HUES64 (cell line): ENCODE measurements around the gene FILIP1L.
"Not testable (repeated sequence)": the region's sequence is repeated elsewhere in the genome, so short reads cannot be mapped to it uniquely, and the experiment has no call there.

Experiments
- H3K27ac ChIP-seq: 2 replicates; pipeline ENCODE4 v1.7.0; 2013; ENCODE audit warnings: low read depth, low read length, inconsistent platforms
- H3K27me3 ChIP-seq: 2 replicates; pipeline ENCODE4 v1.6.1; 2013; ENCODE audit warnings: mild to moderate bottlenecking, low read length; ENCODE audit not compliant: insufficient read depth
- H3K36me3 ChIP-seq: 2 replicates; pipeline ENCODE4 v1.6.1; 2013; ENCODE audit warnings: mild to moderate bottlenecking, low read length; ENCODE audit not compliant: insufficient read depth
- H3K4me1 ChIP-seq: 2 replicates; pipeline ENCODE4 v1.6.1; 2013; ENCODE audit warnings: mild to moderate bottlenecking, low read length, moderate library complexity; ENCODE audit not compliant: insufficient read depth
- H3K4me3 ChIP-seq: 2 replicates; pipeline ENCODE4 v1.5.1; 2013; ENCODE audit warnings: mild to moderate bottlenecking, low read length, moderate library complexity
- H3K9ac ChIP-seq: 2 replicates; pipeline ENCODE4 v1.6.1; 2013; ENCODE audit warnings: mild to moderate bottlenecking, low read depth, low read length
- H3K9me3 ChIP-seq: 2 replicates; pipeline ENCODE4 v1.6.1; 2013; ENCODE audit warnings: low read depth, low read length; ENCODE audit not compliant: insufficient read depth
- WGBS: fragments of 150-250, 120-280 bp; methylation state at CpG from one replicate; pipeline ENCODE4 v1.1.7; 2013; ENCODE audit warnings: missing lambda C conversion rate; 5-methylcytosine and 5-hydroxymethylcytosine counted together

FILIP1L gene

GRCh38 chr3:100069472-100069871 is 44.8 kb downstream of the FILIP1L start:
- H3K4me3 ChIP-seq: no peak overlapping the region
- WGBS: 96% methylated on average over 3 of the region's 3 CpGs
- no peak overlapping the region for H3K27ac ChIP-seq
- H3K9me3 ChIP-seq: no peaks in the 10 kb centered on the region
- no peaks in the 10 kb centered on the region for H3K36me3 ChIP-seq
- no peaks in the 10 kb centered on the region for H3K27me3 ChIP-seq
- H3K9ac ChIP-seq: no peak overlapping the region
- peaks cover 28% of the 10 kb centered on the region for H3K4me1 ChIP-seq

- peaks cover 22% of the 10 kb centered on the region for H3K4me1 ChIP-seq
- no peaks in the 10 kb centered on the region for H3K27me3 ChIP-seq
- no peaks in the 10 kb centered on the region for H3K36me3 ChIP-seq
- H3K27ac ChIP-seq: no peak overlapping the region
- no peaks in the 10 kb centered on the region for H3K9me3 ChIP-seq
- H3K4me3 ChIP-seq: no peak overlapping the region
- WGBS: 29% methylated on average over 5 of the region's 5 CpGs
- H3K9ac ChIP-seq: no peak overlapping the region
Observed at GRCh38 chr3:100068826-100069225, 45.5 kb downstream of the FILIP1L start.

GRCh38 chr3:100067589-100067988 is 46.7 kb downstream of the FILIP1L start:
- H3K27me3 ChIP-seq: no peaks in the 10 kb centered on the region
- H3K36me3 ChIP-seq: no peaks in the 10 kb centered on the region
- H3K9me3 ChIP-seq: no peaks in the 10 kb centered on the region
- no peak overlapping the region for H3K9ac ChIP-seq
- no peak overlapping the region for H3K4me3 ChIP-seq
- 0 out of 2 replicates have a peak, but pooled peaks cover 9% of the 10 kb centered on the region for H3K4me1 ChIP-seq
- no peak overlapping the region for H3K27ac ChIP-seq

GRCh38 chr3:100063929-100064461 is 50.3 kb downstream of the FILIP1L start:
- no peak overlapping the region for H3K9ac ChIP-seq
- no peaks in the 10 kb centered on the region for H3K27me3 ChIP-seq
- 0 out of 2 replicates have a peak, but pooled peaks cover 2% of the 10 kb centered on the region for H3K4me1 ChIP-seq
- no peak overlapping the region for H3K27ac ChIP-seq
- no peak overlapping the region for H3K4me3 ChIP-seq
- H3K9me3 ChIP-seq: no peaks in the 10 kb centered on the region
- WGBS: 87% methylated on average over 7 of the region's 7 CpGs
- H3K36me3 ChIP-seq: no peaks in the 10 kb centered on the region

GRCh38 chr3:100062665-100063064 is 51.6 kb downstream of the FILIP1L start:
- Histone ChIP-seq H3K27me3 (no peaks in the 10 kb centered on the region), H3K27ac (no peak overlapping the region), H3K4me1 (no peaks in the 10 kb centered on the region), H3K9ac (no peak overlapping the region), H3K9me3 (no peaks in the 10 kb centered on the region), H3K36me3 (no peaks in the 10 kb centered on the region), H3K4me3 (no peak overlapping the region)
- 93% methylated on average over 4 of the region's 4 CpGs for WGBS

GRCh38 chr3:100060685-100061484 is 53.4 kb downstream of the FILIP1L start:
- no peak overlapping the region for H3K27ac ChIP-seq
- no peaks in the 10 kb centered on the region for H3K27me3 ChIP-seq
- H3K9ac ChIP-seq: no peak overlapping the region
- H3K9me3 ChIP-seq: no peaks in the 10 kb centered on the region
- H3K36me3 ChIP-seq: no peaks in the 10 kb centered on the region
- no peaks in the 10 kb centered on the region for H3K4me1 ChIP-seq
- 96% methylated on average over 7 of the region's 7 CpGs for WGBS
- H3K4me3 ChIP-seq: no peak overlapping the region

GRCh38 chr3:100059472-100059871 is 54.8 kb downstream of the FILIP1L start:
- Histone ChIP-seq H3K9ac (no peak overlapping the region), H3K4me1 (no peaks in the 10 kb centered on the region), H3K36me3 (no peaks in the 10 kb centered on the region), H3K27ac (no peak overlapping the region), H3K9me3 (no peaks in the 10 kb centered on the region), H3K27me3 (no peaks in the 10 kb centered on the region), H3K4me3 (no peak overlapping the region)
- WGBS: 96% methylated on average over 3 of the region's 3 CpGs

- Histone ChIP-seq H3K4me3 (no peak overlapping the region), H3K27me3 (no peaks in the 10 kb centered on the region), H3K27ac (no peak overlapping the region), H3K9ac (no peak overlapping the region), H3K4me1 (no peaks in the 10 kb centered on the region), H3K9me3 (no peaks in the 10 kb centered on the region), H3K36me3 (no peaks in the 10 kb centered on the region)
- 90% methylated on average over 7 of the region's 8 CpGs for WGBS
Observed at GRCh38 chr3:100057716-100058575, 56.4 kb downstream of the FILIP1L start.

GRCh38 chr3:100053951-100054620 is 60.2 kb downstream of the FILIP1L start:
- H3K9me3 ChIP-seq: no peaks in the 10 kb centered on the region
- H3K4me3 ChIP-seq: no peak overlapping the region
- H3K36me3 ChIP-seq: no peaks in the 10 kb centered on the region
- no peak overlapping the region for H3K27ac ChIP-seq
- WGBS: 95% methylated on average over 5 of the region's 6 CpGs
- no peaks in the 10 kb centered on the region for H3K27me3 ChIP-seq
- H3K4me1 ChIP-seq: no peaks in the 10 kb centered on the region
- H3K9ac ChIP-seq: no peak overlapping the region

- H3K9ac ChIP-seq, H3K4me1 ChIP-seq, H3K9me3 ChIP-seq, H3K36me3 ChIP-seq, H3K4me3 ChIP-seq, H3K27ac ChIP-seq, H3K27me3 ChIP-seq: not testable (repeated sequence)
- WGBS: 100% methylated on average over 1 of the region's 3 CpGs
Observed at GRCh38 chr3:100051513-100051912, 62.8 kb downstream of the FILIP1L start.

GRCh38 chr3:100048248-100048647 is 66.1 kb downstream of the FILIP1L start:
- 89% methylated on average over 2 of the region's 3 CpGs for WGBS
- H3K9me3 ChIP-seq: no peaks in the 10 kb centered on the region
- peaks cover 15% of the 10 kb centered on the region for H3K4me1 ChIP-seq
- no peaks in the 10 kb centered on the region for H3K36me3 ChIP-seq
- no peak overlapping the region for H3K4me3 ChIP-seq
- H3K27ac ChIP-seq: no peak overlapping the region
- no peaks in the 10 kb centered on the region for H3K27me3 ChIP-seq
- H3K9ac ChIP-seq: no peak overlapping the region
